HuH-7.5 (cell line): ENCODE data around the gene ATG9B.
"Not testable (repeated sequence)": the region's sequence is repeated elsewhere in the genome, so short reads cannot be mapped to it uniquely, and the experiment has no call there.

Source experiments
- DNase-seq: peaks from one replicate; pipeline ENCODE4 v3.0.0; 2011; ENCODE audit warnings: low spot score

ATG9B gene

GRCh38 chr7:151038951-151039849 is 14.9 kb upstream of the ATG9B start:
- peak; percentile 70 for DNase-seq

DNA sequence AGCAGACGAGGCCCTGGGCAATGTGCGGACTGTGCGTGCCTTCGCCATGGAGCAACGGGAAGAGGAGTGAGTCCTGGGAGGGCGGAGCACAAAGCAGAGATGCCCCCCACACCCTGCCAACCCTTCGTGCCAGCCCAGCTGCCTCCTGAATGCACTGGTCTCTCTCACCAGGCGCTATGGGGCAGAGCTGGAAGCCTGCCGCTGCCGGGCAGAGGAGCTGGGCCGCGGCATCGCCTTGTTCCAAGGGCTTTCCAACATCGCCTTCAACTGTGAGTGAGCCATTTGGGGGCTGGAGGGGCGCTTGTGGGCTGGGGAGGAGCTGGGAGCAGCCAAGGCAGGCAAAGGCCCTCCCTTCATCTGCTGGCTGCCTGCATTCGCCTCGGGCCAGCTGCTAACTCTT is 11.6 kb upstream of the ATG9B start:
- DNase-seq = no peak

GRCh38 chr7:151035026-151035717 is 10.9 kb upstream of the ATG9B start:
- no peak for DNase-seq

- DNase-seq = no peak
These were observed 10.2 kb upstream of the ATG9B start for GRCh38 chr7:151034312-151035025.

DNA sequence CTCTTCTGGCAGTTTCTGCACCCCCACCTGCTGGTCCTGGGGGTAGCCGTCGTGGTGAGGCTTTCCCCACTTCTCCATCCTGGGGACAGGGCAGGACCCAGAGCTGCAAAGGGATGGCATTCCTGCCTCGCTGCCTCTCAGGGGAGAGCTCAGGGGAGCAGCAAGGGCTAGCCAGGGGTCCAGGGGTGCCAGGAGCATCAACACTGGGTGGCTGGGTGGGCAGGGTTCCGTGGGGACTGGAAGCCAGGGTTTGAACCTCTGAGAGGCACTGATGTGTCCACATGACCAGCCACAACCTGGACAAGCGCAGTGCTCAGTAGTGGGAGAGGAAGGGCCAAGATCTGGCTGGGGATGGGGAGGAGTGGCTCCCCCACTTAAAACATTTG is 9.6 kb upstream of the ATG9B start:
- DNase-seq = no peak

DNA sequence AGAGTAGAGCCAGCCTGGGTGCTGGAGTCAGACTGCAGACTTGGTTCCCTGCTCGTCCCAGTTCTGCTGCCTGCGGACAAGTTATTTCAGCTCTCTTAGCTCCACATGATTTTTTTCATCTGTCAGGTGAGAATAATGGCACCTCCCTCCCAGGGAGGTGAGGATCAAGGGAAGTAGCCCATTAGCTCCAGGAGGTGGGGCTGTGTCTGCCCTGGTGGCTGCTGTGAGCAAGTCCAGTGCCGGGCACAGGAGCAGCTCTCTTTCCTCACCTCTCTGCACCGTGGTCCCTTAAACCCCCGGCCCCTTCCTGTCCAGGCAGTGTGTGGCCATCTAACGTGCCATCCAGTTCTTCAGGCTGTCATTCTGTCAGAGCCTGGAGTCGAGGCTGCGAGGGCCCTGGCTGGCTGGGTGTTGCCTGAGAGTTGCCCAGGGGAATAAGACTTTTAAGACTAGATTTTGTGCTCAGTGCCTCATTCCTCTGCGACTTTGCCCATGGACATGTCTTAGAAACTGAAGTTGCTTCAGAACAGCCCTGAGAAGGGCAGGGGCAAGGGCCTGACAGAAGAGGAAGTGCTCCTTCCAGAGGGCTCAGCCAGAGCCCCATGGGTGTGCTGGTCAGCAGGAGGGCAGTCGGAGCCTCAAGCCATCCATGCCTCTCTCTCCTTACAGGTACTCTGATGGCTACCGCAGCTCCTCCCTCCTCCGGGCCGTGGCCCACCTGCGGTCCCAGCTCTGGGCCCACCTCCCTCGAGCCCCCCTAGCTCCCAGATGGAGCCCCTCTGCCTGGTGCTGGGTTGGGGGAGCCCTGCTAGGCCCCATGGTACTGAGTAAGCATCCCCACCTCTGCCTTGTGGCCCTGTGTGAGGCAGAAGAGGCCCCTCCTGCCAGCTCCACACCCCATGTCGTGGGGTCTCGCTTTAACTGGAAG is 8.9 kb upstream of the ATG9B start:
- no peak for DNase-seq

DNA sequence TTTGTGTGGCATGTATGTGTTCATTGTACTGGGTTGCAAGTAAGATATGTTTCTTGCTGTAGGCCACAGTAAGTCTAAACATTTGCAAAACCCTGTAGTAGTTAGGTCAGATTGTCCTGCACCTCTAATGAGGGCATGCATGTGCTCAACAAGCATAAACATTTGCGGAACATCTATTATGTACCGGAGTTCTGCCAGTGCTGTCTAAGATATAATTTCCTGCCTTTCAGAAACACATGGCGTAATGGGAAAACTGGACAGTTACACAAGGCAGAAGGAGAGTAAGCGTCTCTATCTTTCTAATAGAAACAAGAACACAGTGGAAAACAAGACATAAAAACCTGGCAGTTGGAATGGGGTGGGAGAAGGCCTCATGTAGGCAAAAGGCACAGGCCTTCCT is 6.7 kb upstream of the ATG9B start:
- no peak for DNase-seq

DNA sequence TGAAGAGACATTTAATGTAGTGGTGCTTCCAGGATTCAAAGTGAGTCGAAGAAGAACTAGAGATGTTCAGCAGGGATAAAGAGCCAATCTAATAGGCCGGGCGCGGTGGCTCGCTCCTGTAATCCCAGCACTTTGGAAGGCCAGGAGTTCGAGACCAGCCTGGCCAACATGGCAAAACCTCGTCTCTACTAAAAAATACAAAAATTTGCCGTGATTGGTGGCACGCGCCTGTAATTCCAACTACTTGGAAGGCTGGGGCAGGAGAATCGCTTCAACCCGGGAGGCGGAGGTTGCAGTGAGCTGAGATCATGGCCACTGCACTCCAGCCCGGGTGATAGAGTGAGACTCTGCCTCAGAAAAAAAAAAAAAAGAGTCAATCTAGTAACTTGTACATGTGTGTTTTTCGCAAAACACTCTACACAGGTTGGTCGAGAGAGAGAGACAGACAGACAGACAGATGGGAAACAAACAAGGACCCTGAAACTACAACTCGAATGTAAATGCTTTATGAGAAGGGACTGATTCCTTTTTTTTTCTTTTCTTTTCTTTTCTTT is 4.7 kb upstream of the ATG9B start:
- no peak for DNase-seq

DNA sequence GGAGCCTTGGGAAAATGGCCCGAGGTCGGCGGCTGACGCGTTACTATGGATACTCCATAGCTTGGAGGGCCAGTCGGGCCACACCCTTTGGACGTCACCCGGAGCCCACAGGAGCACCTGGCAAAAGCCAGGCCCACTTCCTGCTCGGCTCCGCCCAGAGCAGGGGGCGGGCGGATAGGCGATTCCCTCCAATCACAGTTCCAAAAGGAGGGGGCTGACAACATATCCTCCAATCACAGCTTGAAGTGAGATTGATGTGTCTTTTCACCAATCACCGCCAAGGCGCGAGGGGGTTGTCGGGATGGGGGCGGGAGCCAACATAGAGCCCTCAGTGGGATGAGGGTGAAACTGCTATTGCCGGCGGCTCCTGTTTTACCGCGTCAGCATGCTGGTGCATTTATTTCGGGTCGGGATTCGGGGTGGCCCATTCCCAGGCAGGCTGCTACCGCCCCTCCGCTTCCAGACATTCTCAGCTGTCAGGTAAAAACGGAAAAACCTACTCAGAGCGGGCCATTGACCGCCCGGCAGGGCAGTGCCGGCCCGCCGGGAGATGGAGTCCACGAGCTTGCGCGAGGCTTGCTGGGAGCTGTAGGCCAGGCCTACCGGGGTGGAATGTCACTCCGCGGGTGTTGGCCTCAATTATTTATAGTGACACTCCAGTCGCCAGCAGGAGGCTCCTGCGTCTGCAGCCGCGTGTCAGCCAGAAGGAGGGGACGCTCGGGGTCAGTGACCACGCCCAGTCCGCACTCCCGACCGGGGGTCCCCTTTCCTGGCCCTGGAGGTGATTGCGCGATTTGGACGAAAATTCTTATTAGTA is 4.0 kb upstream of the ATG9B start, which contains the start of gene ABCB8:
ABCB8 (plus strand) TSS at position 320 of the 817 bp plus-strand sequence; CDS start at position 386, 66 bp downstream.
- DNase-seq = peak; percentile 100

DNA sequence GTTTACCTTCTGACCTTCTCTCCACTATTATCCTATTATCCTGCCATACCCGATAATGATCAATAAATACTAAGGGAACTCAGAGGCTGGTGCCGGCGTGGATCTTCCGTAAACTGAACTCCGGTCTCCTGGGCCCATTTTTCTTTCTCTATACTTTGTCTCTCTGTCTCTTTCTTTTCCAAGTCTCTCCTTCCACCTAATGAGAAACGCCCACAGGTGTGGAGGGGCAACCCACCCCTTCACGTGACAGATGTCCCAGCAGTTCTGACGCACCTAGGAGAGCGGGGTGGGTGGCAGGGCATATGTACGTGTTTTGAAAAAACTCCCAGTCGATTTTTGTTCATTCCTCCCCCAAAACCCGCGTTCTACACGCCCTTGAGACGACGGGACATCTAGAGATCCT is 3.4 kb upstream of the ATG9B start:
- not testable (repeated sequence) for DNase-seq

DNA sequence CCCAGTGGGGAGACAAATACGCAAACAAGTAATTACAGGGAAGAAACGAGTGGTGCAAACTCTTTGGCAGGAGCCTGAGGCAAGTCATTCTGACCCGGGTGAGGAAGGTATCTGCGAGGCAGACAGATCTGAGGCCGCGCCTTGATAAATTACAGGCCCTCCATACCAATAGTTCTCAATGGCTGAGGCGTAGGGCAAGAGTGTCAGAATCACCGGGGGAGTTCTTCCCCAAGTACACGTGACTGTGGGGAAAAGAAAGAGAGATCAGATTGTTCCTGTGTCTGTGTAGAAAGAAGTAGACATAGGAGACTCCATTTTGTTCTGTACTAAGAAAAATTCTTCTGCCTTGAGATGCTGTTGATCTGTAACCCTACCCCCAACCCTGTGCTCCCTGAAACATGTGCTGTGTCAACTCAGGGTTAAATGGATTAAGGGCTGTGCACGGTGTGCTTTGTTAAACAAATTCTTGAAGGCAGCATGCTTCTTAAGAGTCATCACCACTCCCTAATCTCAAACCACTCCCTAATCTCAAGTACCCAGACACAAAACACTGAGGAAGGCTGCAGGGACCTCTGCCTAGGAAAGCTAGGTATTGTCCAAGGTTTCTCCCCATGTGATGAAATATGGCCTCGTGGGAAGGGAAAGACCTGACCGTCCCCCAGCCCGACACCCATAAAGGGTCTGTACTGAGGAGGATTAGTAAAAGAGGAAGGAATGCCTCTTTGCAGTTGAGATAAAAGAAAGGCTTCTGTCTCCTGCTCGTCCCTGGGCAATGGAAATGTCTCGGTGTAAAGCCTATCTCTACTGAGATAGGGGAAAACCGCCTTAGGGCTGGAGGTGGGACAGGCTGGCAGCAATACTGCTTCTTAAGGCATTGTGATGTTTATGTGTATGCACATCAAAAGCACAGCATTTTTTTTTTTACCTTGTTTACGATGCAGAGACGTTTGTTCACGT is 2.8 kb upstream of the ATG9B start:
- DNase-seq = not testable (repeated sequence)

- no peak for DNase-seq
These were observed 1.8 kb upstream of the ATG9B start for GRCh38 chr7:151025924-151026671.

DNA sequence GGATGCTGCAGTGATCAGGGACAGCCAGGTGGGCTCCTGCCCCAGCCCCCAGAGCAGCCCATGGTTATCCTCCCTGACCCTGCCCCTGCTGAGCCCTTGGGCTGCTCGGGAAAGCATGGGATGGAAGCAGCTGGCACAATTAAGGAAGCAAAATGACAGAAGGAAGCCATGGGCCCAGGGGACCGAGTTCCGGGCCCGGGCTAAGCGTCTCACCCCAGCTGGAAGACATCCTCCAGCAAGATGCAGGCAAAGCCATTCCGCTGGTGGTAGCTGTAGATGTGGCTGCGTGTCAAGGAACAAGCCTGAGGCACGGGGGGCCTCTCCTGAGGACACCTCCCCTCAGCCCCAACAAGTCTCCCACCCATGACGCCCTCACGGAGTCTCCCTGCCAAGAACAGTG is 1.1 kb downstream of the ATG9B start:
- DNase-seq = no peak

DNA sequence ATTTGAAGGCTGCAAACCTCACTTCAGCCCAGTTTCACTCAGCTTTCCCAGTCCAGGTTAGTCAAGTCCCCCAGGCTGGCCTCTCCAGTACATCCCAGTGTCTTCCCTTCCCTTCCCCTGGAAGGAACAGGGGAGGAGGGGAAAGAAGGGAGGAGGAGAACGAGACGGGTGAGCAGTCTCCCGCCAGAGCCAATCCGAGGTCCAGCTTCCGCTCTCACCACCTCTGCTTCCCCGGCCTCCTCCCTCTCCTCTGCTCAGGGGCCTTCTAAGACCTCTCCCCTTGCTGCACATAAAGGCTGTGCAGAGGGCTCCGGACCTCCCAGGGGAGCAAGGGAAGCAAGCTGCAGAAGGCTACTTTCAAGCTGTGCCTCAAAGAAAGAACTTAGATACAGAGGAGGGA is 4.1 kb downstream of the ATG9B start:
- DNase-seq = no peak

GRCh38 chr7:151019130-151019447 is 5.2 kb downstream of the ATG9B start:
- DNase-seq = no peak

DNA sequence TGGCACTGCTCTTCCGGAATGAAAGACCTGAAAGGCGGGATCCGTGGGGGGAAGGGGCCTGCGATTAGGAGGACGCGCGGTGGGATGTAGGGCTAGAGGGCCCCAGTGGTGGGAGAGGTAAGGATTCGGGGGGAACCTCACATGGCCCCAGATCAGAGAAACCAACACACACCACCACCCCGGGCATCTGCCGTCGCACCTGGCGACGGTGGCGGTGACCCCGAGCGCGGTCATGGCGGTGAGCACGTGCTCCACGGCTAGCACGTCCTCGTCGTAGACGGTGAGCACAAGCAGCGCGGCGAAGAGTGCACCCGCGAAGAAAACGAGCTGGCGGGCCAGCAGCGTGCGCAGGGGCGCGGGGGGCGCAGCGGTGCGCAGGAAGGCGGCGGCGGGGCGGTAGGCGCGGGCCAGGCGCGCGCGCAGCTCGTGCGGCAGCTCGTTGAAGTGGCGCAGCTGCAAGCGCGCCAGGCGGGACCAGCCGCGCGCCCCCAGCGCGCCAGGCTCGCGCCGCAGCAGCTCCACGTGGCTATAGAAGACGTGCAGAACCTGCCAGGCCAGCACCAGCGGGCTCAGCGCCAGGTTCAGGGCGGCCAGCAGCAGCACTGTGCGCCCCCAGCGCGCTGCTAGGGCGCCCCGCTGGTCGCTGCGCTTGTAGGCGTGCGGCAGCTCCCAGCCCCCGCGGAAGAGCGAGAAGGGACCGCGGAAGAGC is 5.7 kb downstream of the ATG9B start:
- no peak for DNase-seq

GRCh38 chr7:151017953-151018420 is 6.3 kb downstream of the ATG9B start:
- DNase-seq = peak; percentile 93
